Measurements from ENCODE around the gene RDH16.
"Not testable (repeated sequence)": the region's sequence is repeated elsewhere in the genome, so short reads cannot be mapped to it uniquely, and the experiment has no call there.

- not testable (repeated sequence) for TF ChIP-seq MAX (IDR thresholded peaks at IDR 0.05); CTCF (IDR thresholded peaks at IDR 0.05); REST (IDR thresholded peaks at IDR 0.05); ZSCAN20 (CRISPR knock-in tag; IDR thresholded peaks at IDR 0.05); ZFP36 (IDR thresholded peaks at IDR 0.05; ENCODE audit: borderline replicate concordance, partially characterized antibody)
Observed at GRCh38 chr12:56963557-56963956, 6.1 kb upstream of the RDH16 start.

All from A549 (cell line).